ENCODE data around the gene ACAD11.
"Not testable (repeated sequence)": the region's sequence is repeated elsewhere in the genome, so short reads cannot be mapped to it uniquely, and the experiment has no call there.

ACAD11 gene

DNA sequence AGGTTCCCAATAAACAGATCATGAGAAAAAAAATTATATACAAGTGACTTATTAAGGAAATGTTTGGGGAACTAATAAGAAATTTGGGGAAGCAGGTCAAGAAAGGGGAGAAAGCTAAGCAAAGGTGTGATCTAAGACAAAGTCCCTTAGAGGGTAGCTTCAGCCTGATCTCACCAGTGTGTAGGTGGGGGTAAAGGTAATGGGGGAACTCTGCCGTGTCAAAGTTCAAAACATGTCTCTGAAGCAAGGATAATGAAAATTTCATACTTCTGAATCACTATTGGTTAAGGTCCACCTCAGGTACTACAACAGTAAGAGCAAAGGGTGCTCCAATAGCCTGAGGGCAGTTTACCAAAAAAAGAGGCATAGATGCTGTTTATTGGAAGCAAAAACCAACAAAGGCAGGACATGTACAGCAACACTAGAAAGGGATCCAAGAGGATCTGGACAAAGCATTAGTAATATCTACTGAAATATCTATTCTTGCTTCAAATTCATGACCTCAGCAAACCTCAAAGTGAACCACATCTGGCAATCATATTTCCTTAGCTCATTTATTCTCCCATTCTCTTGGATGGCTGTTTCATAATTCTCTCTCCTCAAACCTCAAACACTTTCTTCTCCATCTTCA, 6.9 kb downstream of the ACAD11 start:
- no peak for DNase-seq (ENCODE audit: low read depth in 2 of 2)

DNA sequence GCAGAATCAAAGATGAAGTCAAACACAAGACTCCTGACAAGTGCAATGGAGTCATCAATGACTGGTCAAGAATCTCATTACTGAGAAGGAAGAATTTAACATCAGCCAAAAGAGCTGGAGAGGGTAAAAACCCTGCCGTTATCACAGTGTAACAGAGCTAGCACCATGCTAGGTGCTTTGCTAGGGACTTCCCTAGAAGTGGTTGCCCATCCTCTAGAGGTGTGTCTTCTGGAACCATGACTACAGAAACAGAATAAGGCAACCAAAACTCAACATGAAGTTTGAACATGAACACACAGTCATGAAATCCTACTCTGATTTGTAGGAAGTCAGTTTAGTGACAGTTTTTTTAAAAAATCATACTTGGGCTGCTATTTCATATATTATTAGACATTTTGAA, 9.5 kb downstream of the ACAD11 start:
- no peak for DNase-seq (ENCODE audit: low read depth in 2 of 2)

DNA sequence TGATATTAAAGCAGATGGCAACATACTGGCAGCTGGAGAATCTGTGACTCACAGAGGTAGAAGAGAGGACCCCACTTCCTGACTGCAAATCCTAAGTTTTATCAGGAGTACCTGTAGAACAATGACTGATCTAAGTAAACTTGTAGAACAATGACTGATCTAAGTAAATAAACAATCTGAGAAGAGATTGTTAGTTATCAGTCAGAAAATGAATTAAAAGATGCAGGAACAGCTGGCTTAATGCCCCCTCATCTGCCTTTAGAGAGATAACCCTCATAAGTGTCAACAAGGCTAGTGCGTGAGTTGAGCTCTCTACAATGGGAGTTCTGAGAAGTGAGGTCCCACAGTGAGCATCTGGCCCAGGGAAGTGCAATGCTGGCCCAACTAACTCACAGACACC, 14.6 kb downstream of the ACAD11 start:
- no peak for DNase-seq (ENCODE audit: low read depth in 2 of 2)

DNA sequence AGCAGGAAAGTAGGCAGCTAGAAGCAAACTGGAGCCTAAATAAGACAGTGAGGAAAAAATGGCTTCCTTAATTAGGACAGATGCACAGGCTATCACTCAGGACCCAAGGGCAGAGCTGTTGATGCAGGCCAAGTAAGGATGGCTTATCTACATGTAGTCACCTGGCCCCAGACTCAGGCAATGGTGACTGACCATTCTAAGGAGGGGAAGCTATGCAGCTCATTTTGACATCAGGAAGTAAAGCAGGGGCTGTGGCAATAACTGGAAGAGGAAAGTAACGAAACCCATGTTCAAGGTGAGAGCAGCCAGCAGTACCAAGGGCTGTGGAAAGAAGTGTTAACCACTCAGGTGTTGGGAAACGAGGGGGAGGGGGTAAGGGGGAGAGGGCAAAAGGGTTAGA, 16.2 kb downstream of the ACAD11 start:
- DNase-seq (ENCODE audit: low read depth in 2 of 2), result no peak

DNA sequence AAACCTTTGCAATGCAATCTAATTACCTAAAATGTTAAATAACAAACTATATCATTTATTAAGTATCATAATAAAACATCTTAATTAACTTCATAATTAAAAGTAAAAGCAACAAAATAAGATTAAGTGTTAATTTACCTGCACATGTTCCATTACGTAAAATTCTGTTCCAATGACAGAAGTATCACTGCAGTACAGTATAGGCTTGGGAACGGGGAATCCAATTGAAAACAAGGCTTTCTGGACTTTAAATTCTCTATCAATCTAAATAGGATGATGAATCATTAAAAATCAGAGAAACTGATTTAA, 17.1 kb downstream of the ACAD11 start:
- DNase-seq (ENCODE audit: low read depth in 2 of 2), result no peak

DNA sequence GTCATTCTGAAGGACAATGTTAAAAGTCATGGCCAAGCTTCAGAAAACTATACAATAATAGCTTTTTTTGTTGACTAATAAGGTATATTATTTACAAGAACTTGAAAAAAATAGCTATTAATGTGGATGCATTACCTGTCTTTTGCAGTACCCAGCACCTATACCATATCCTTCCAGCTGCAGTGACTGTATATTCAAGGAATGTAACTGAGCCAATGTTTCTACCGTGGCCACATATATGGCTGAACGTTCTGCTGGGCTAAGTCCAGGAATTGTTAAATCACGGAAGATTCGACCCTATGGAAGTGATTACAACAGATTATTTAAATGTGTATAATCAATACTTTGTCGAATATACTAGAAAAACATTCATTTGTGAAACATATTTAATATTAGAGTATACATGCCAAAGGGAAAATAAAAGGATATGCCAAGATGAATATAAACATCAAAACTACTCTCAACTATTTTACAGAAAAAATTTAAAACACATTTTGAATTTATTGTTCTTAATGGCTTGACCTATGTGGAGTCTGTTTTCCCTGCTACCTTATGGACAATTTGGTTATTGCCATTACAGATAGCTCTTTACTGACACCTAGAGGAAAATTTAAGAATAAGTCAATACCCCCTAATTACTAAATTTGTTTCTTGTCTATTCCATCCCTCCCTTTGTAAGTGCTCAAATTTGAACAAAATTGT, 17.6 kb downstream of the ACAD11 start:
- no peak for DNase-seq (ENCODE audit: low read depth in 2 of 2)

DNA sequence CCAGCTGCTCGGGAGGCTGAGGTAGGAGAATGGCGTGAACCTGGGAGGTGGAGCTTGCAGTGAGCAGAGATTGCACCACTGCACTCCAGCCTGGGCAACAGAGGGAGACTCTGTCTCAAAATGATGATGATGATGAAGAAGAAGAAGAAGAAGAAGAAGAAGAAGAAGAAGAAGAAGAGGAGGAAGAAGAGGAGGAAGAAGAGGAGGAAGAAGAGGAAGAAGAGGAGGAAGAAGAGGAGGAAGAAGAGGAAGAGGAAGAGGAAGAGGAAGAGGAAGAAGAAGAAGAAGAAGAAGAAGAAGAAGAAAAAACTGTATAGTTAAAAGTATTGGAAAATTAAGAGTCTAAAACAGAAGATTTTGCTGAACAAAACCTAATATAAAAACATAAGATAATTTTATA, 18.2 kb downstream of the ACAD11 start:
- not testable (repeated sequence) for DNase-seq (ENCODE audit: low read depth in 2 of 2)

DNA sequence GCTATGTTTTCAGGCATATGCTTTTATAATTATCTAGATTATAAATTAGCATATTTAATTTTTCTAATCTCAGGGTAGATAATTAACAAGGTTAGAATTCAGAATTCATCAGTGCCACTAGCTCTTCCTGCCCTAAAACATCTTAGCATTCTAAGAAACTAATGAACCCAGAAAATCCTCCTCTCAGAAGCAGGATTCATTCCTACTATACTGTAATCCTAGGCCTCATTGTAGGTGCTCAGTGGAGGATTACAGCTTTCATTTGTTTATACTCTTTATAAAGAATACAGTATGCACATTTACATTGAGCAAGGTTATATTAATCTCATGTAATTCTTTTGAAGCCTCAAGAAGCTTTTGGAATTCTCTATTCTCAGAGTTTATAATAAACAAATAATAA, 20.9 kb downstream of the ACAD11 start:
- no peak for DNase-seq (ENCODE audit: low read depth in 2 of 2)

DNA sequence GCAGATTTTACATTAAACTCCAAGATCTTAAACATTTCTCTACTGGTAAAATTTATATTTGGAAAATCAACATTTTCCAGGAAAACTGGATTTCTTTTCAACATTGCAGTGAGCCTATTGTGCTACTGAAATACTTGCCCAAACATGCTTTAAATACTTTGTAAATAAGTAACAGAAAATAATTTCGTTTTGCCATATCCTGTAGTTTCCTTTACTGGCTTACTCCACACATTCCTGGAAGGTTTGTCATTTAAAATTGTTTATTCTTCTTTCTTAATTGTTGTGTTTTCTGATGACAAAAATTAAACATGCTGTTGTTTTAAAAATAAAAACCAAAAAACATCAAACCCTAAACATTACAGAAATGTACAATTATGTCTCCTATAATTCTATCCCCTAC, 22.0 kb downstream of the ACAD11 start:
- DNase-seq (ENCODE audit: low read depth in 2 of 2), result no peak

DNA sequence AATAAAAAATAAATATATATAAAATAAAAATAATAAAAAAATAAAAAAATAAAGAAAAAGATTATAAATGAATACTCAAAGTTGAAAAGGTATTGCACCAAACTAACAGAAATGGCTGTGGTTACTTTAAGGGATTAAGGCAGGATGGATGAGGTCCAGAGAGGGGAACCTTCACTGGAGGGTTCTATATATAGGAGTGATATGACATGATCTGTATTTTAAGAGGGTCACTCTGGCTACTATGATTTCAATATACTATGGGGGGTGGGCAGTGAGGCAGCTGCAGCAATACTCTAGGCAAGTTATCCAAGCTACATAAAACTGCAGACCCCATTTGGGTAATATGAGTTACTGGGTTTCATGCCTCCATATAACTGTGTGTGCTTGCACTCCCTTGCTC, 24.6 kb downstream of the ACAD11 start:
- DNase-seq (ENCODE audit: low read depth in 2 of 2), result no peak

DNA sequence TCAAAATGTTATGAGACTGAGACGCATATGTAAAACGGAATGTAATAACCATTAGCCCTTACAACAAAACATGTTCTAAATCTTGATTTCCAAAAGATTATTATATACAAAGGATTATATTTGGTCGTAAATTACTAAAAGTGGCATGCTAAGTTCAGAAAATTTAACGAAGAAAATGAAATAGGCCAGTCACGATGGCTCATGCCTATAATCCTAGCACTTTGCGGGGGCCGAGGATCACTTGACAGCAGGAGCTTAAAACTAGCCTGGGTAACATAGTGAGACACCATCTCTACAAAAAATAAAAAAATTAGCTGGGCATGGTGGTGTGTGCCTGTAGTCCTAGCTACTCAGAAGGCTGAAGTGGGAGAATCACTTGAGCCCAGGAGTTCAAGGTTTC, 29.0 kb downstream of the ACAD11 start:
- DNase-seq (ENCODE audit: low read depth in 2 of 2), result no peak

DNA sequence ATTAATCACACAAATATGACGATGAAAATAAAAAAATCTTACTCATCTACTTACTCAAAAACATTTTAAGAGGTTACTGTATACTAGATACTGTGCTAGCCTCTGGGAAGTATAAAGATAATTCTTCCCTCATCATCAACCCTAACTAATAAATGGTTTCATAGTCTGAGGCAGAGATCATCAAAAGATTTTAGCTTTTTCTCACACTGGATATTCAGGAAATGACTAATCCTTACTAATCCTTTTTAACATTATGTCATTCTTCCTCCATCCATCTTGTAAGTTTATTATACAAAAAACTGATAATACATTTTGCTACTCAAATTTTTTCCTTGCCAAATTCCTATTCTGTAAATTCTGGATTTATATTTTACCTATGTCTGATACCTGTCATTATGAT, 29.7 kb downstream of the ACAD11 start:
- DNase-seq (ENCODE audit: low read depth in 2 of 2), result no peak

DNA sequence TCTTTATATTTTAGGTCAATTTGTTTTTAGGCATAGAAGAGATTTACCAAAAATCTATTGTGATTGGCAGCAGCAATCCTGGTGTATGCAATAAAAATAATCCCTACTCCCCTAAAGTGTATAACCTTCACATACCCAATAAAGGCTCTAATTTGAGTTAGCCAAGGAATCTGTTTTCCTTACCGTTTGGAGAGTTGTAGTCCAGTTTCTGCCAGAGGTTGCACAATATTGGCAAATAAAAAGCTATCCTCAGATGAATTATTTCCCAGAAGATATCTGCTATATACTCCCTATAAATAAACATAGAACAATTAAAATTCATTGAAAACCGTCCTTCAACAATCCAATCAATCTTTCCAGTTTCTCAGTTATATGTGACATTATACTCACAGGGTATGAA, 31.5 kb downstream of the ACAD11 start:
- DNase-seq (ENCODE audit: low read depth in 2 of 2), result no peak

DNA sequence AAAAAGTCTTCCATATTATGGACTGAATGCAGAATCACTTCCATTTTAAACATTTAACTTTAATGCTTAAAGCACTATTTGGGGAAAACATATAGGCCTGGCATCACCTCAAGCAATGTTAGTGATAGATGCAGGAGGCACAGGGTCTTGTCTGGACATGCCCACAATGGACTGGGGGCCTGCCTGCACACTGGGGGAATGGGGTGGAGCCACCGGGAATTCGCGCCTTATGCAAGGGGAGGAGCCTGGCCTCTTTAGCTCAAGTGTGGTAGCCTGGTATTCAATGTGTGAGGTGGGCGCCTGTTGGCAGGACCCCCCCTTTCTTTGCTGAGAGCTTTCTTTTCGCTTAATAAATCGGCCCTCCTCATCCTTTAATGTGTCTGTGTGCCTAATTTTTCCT, 32.7 kb downstream of the ACAD11 start:
- no peak for DNase-seq (ENCODE audit: low read depth in 2 of 2)

DNA sequence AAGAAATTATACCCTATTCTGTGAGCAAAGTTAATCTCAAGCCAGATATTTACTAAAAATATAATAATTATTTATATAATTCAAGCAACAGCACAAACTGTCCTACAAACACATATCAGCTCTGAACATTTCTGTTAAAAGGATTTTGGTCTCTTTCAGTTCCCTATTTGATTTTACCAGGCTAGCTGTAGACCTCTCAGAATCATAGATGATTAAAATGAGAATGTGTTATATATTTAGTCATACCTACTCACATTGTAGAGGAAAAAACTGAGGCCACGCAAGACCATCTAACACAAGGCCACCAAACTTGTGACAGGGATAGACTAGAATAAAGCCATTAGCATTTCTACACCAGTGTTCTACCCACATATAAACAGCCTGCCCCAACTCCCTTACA, 34.0 kb downstream of the ACAD11 start:
- no peak for DNase-seq (ENCODE audit: low read depth in 2 of 2)

DNA sequence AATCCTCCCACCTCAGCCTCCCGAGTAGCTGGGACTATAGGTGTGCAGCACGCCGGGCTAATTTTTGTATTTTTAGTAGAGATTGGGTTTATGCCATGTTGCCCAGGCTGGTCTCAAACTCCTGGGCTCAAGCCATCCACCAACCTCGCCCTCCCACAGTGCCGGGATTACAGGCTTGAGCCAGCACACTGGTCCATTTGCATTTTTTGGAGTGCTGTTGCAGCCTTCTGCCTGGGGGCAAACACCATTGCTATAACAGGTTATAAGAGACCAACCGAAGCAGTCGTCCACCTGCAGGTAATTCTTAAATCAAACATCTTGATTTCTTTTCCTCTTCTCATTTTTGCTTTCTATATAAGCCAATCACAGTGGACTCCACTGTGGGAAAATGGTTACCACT, 34.8 kb downstream of the ACAD11 start:
- no peak for DNase-seq (ENCODE audit: low read depth in 2 of 2)

DNA sequence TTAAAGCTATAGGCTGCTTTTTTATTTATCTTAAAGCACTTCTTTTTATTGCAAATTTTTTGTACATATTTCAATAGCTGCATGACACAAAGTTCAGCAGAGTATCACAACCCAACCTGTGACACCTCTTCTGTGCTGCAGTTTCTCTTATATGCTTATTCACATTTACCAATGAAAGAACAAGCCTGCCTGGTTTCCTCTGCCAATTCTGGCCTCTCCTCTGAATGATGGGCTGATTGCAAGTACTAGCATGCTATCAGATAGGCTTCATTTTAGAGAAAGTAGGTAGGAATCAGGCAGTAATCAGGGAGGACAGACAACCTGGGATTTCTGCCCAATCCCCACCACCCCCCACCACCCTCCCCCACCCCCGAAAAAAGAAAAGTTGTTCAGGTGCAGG, 36.0 kb downstream of the ACAD11 start:
- no peak for DNase-seq (ENCODE audit: low read depth in 2 of 2)

DNA sequence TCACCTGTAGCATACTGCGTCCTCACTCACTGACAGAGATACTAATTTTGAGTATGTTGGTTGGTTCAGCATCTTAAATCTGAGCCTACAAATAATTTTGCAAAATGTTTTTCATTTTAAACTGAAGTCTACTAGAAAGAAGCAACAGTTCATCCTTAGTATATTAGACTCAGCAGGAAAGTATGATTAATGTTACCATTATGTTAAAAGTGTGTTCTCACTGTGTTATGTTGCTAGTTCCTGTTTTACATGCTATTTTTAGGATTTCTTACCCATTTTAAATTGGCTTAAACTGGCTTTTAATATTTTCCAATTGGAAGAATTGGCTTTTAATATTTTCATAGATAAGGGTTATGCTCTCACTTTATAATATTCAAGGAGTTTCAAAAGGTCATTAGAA, 36.8 kb downstream of the ACAD11 start:
- DNase-seq (ENCODE audit: low read depth in 2 of 2), result no peak

DNA sequence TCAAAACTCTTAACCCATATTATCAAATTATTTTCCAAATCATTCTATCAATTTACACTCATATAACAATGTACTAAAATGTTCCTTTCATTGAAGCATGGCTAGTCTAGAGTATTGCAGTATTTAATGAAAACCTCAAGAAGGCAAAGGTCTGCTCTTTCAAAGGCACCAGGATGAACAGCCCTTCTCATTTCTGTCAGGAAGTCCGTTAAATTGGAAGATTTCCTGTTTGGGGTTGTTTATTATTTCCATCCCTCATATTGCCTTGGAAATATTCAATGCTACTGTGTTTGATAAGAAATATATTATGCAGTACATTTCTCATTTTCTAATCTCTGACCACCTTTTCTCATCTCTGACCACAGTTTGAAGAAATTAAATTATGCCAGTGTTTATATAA, 37.5 kb downstream of the ACAD11 start:
- DNase-seq (ENCODE audit: low read depth in 2 of 2), result no peak

DNA sequence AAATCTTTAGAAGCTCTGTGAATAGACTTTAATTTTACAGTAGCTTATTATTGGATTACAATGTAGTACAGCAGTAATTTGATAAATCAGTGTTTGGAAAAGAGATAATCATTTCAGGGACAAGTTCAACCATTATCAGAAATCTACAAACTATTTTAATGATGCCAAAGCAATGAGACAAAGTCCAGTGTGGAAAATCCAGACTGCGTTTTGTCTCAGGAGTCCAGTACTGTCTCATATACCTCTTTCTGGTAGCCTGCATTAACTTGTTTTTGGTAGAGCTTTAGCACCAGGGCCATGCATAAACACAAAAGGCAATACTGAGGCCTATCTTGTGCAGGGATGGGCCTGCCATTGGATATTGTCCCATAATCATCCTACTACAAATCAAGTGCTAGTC, 42.8 kb downstream of the ACAD11 start:
- DNase-seq (ENCODE audit: low read depth in 2 of 2), result no peak

DNA sequence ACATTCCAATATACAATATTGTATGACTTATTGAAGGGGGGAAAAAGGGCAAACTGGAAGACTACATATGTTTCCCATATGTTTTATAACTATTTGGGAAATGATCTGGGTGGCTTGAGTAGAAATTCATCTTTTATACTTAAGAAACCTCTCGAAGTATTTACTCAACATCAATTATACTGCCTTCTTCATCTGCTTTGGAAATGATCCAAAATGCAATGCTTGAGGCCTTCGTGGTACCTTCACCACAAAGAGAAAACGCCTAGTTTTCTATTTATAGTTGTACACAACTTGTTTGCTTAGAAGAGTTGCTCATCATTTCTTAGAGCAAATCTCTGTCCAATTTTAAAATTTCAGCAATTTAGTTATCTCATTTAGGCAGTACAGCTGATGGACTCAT, 43.7 kb downstream of the ACAD11 start:
- no peak for DNase-seq (ENCODE audit: low read depth in 2 of 2)

DNA sequence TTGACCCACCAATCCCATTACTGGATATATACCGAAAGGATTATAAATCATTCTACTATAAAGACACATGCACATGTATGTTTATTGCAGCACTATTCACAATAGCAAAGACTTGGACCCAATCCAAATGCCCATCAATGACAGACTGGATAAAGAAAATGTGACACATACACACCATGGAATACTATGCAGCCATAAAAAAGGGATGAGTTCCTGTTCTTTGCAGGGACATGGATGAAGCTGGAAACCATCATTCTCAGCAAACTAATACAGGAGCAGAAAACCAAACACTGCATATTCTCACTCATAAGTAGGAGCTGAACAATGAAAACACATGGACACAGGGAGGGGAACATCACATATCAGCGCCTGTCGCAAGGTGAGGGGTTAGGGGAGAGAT, 44.3 kb downstream of the ACAD11 start:
- not testable (repeated sequence) for DNase-seq (ENCODE audit: low read depth in 2 of 2)

DNA sequence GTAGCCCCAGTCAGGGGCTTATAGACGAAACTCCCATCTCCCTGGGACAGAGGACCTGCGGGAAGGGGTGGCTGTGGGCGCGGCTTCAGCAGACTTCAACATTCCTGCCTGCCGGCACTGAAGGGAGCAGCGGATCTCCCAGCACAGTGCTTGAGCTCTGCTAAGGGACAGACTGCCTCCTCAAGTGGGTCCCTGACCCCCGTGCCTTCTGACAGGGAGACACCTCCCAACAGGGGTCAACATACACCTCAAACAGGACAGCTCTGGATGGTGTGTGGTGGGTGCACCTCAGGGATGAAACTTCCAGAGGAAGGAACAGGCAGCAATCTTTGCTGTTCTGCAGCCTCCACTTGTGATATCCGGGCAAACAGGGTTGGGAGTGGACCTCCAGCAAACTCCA, 53.0 kb downstream of the ACAD11 start:
- DNase-seq (ENCODE audit: low read depth in 2 of 2), result not testable (repeated sequence)

DNA sequence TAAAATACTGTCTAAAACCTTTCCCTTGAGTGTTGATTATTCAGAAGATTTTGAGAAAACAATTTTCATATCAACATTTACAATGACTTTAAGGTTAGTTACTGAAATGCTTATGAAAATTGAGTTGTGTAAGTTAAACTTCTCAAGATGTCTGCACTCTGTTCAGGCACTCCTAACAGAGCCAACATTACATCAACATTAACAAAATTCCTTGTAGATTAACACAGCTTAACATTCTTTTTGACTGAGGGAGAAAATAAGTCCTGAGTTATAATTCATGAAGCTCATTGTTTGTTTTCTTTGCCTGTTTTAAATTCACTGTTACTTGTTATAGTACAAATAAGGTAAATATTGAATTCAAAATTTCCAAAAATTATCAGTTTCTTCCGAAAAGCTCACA, 53.5 kb downstream of the ACAD11 start:
- DNase-seq (ENCODE audit: low read depth in 2 of 2), result no peak
